ENCODE results near the gene RGS7. TPM values are rescaled to one million over a fixed set of nuclear protein-coding genes. Genes with fewer than 3 reads are reported as not detected.

RGS7 gene
- total RNA-seq, 1 experiment from 2014 or later: 1.5 TPM

DNA sequence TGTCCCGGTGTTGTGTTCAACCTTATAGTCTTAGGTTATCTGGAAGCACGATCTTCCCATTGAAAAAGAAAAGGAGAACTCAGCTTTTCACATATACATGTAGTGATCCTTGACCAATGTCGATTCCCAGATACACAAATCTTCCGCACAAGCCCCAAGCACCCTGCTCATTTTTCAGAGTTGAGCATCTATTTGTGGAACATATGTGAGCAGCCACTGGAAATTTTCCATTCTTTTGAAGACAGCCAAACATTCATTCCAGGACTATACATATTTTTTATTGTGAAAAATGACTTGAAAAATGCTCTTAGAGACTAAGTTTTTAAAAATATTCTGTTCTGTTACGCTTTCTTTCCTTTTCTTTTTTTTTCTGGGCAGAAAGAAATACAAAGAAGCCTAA, 371.9 kb downstream of the RGS7 start:
- Histone ChIP-seq H2BK15ac (ENCODE audit: low read depth, low read length) (no peak overlapping the region), H3K23me2 (ENCODE audit: insufficient read length, low read depth, low read length, poor library complexity, severe bottlenecking) (no peaks in the 10 kb centered on the region), H3K79me2 (ENCODE audit: insufficient read depth, low read length) (no peaks in the 10 kb centered on the region), H2AK5ac (ENCODE audit: insufficient read length, low read length) (no peak overlapping the region), H3K79me1 (ENCODE audit: insufficient read depth, low read depth, low read length, poor library complexity, severe bottlenecking) (no peaks in the 10 kb centered on the region), H4K8ac (replicated peaks; ENCODE audit: insufficient read length, low read depth, low read length) (no peak overlapping the region), H3K27ac (ENCODE audit: insufficient read length, low read depth, low read length) (no peak overlapping the region), H3K4me1 (ENCODE audit: insufficient read depth, low read length) (peaks cover 5% of the 10 kb centered on the region; the same call in 1 of the 2 replicates), H2BK5ac (ENCODE audit: insufficient read length, low read length) (no peak overlapping the region), H2AFZ (ENCODE audit: low read length) (no peak overlapping the region), H3K4ac (ENCODE audit: low read depth, low read length) (no peak overlapping the region), H4K91ac (ENCODE audit: insufficient read length, low read depth, low read length) (no peak overlapping the region), H3K23ac (ENCODE audit: insufficient read length, low read depth, low read length) (no peak overlapping the region), H3K9me3 (ENCODE audit: control insufficient read depth, low read depth, low read length) (no peaks in the 10 kb centered on the region), H4K5ac (ENCODE audit: insufficient read length, low read depth, low read length) (no peak overlapping the region), H3T11ph (ENCODE audit: low read length) (no peak overlapping the region), H3K27me3 (ENCODE audit: insufficient read depth, low read length) (no peaks in the 10 kb centered on the region), H2BK12ac (ENCODE audit: insufficient read length, low read depth, low read length) (no peak overlapping the region), H3K14ac (ENCODE audit: insufficient read depth, low read length) (no peak overlapping the region), H4K20me1 (ENCODE audit: control insufficient read depth, insufficient read depth, insufficient read length) (no peaks in the 10 kb centered on the region), H3K18ac (ENCODE audit: insufficient read length, low read depth, low read length) (no peak overlapping the region), H2BK20ac (ENCODE audit: low read depth, low read length, poor library complexity, severe bottlenecking) (no peak overlapping the region), H3K9ac (ENCODE audit: extremely low read depth, insufficient read length, low read length) (no peak overlapping the region), H3K56ac (ENCODE audit: insufficient read length, low read depth, low read length) (no peak overlapping the region), H2BK120ac (ENCODE audit: low read depth, low read length, poor library complexity, severe bottlenecking) (no peak overlapping the region), H3K4me2 (ENCODE audit: insufficient read depth, insufficient read length, low read length) (no peak overlapping the region)
- Mint-ChIP-seq H3K4me3 (no peak overlapping the region), H3K36me3 (ENCODE audit: insufficient read depth in 1 of 3, low read depth in 3 of 3) (no peaks in the 10 kb centered on the region), H3K27ac (no peak overlapping the region), H3K9me3 (no peaks in the 10 kb centered on the region), H3K27me3 (ENCODE audit: low read depth) (no peaks in the 10 kb centered on the region), H3K4me1 (peaks cover 11 to 12% of the 10 kb centered on the region in 2 experiments)
- TF ChIP-seq, protein P1, sequence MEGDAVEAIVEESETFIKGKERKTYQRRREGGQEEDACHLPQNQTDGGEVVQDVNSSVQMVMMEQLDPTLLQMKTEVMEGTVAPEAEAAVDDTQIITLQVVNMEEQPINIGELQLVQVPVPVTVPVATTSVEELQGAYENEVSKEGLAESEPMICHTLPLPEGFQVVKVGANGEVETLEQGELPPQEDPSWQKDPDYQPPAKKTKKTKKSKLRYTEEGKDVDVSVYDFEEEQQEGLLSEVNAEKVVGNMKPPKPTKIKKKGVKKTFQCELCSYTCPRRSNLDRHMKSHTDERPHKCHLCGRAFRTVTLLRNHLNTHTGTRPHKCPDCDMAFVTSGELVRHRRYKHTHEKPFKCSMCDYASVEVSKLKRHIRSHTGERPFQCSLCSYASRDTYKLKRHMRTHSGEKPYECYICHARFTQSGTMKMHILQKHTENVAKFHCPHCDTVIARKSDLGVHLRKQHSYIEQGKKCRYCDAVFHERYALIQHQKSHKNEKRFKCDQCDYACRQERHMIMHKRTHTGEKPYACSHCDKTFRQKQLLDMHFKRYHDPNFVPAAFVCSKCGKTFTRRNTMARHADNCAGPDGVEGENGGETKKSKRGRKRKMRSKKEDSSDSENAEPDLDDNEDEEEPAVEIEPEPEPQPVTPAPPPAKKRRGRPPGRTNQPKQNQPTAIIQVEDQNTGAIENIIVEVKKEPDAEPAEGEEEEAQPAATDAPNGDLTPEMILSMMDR (conservative IDR thresholded peaks at IDR 0.05): no peak
- WGBS (ENCODE audit: extremely low coverage, insufficient read length, low lambda C conversion rate): no CpG with 5 or more reads among the region's 5 CpGs
- no peak for DNase-seq
